Esophagus squamous epithelium (tissue), 4 donors: ENCODE results near the gene LRP2BP.

ENCODE experiments used
- CTCF ChIP-seq, 6 experiments: fragments of 450-650 bp in 4 of 6; fragments of 200-600 bp in 2 of 6; sonication (generic) in 2 of 6; IDR thresholded peaks; one replicate each; pipeline ENCODE4 v1.5.1; 2016 to 2019; ENCODE audit warnings: antibody characterized with exemption in 6 of 6, mild to moderate bottlenecking in 4 of 6, moderate library complexity in 4 of 6
- POLR2A ChIP-seq, 4 donors: fragments of 450-650 bp; IDR thresholded peaks; one replicate each; pipeline ENCODE4 v1.6.1; 2017; ENCODE audit warnings: antibody characterized with exemption in 4 of 4, mild to moderate bottlenecking in 4 of 4, moderate library complexity in 3 of 4

- no peak for TF ChIP-seq CTCF (IDR thresholded peaks at IDR 0.05)
- TF ChIP-seq POLR2A (IDR thresholded peaks at IDR 0.05) = no peak
Observed at GRCh38 chr4:185399466-185399865, 3.7 kb upstream of the LRP2BP start.
